Retinal pigment epithelial cell (primary cell): ENCODE measurements around the gene ST7.
A peak's percentile ranks its signal among the peaks of the same experiment; 100 is the strongest.
"Not testable (repeated sequence)": the region's sequence is repeated elsewhere in the genome, so short reads cannot be mapped to it uniquely, and the experiment has no call there.

Experiments
- DNase-seq: peaks from one replicate; pipeline ENCODE4 v3.0.0-alpha.2; 2010; ENCODE audit warnings: low read depth
- H3K4me3 ChIP-seq: 2 replicates; pipeline ENCODE4 v1.5.1; 2011; ENCODE audit warnings: mild to moderate bottlenecking, low read length, control low read depth, moderate library complexity
- TF ChIP-seq, protein P1 (sequence below): conservative IDR thresholded peaks from 2 replicates; pipeline ENCODE4 v1.5.1; 2011; ENCODE audit warnings: low read depth, low read length, control low read depth, inconsistent platforms

The ST7 gene

DNA sequence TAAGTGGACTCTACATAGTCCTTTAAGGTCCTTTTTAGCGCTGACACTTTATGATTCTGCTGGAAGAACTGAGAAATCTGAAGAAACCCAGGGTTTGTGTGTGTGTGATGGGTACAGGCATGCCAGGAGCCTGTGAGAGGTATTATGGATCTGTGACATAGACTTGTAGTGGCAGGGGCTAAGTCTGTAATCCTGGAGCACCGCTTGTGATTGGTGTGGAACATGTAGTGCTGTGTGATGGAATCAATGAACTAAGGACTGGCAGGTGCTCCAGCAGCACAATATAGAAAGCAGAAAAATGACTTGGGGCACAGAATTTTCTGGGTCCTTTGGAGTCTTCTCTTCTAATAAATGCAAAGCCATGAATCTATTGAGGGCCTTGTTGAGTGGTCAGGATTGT is 163.9 kb downstream of the ST7 start:
- TF ChIP-seq, protein P1, sequence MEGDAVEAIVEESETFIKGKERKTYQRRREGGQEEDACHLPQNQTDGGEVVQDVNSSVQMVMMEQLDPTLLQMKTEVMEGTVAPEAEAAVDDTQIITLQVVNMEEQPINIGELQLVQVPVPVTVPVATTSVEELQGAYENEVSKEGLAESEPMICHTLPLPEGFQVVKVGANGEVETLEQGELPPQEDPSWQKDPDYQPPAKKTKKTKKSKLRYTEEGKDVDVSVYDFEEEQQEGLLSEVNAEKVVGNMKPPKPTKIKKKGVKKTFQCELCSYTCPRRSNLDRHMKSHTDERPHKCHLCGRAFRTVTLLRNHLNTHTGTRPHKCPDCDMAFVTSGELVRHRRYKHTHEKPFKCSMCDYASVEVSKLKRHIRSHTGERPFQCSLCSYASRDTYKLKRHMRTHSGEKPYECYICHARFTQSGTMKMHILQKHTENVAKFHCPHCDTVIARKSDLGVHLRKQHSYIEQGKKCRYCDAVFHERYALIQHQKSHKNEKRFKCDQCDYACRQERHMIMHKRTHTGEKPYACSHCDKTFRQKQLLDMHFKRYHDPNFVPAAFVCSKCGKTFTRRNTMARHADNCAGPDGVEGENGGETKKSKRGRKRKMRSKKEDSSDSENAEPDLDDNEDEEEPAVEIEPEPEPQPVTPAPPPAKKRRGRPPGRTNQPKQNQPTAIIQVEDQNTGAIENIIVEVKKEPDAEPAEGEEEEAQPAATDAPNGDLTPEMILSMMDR, result no peak
- H3K4me3 ChIP-seq, result no peak overlapping the region
- DNase-seq, result no peak

- TF ChIP-seq, protein P1, result no peak
- H3K4me3 ChIP-seq, result no peak overlapping the region
Observed at GRCh38 chr7:117118579-117119180, 165.4 kb downstream of the ST7 start.

GRCh38 chr7:117119192-117119924 is 166.1 kb downstream of the ST7 start:
- H3K4me3 ChIP-seq, result no peak overlapping the region
- TF ChIP-seq, protein P1, result peak; percentile 87
- DNase-seq, result no peak

More at GRCh38 chr7:117118579-117119180, 165.4 kb downstream of the ST7 start:
- DNase-seq, result no peak

- H3K4me3 ChIP-seq, DNase-seq: not testable (repeated sequence)
Observed at GRCh38 chr7:117120321-117120720, 167.0 kb downstream of the ST7 start.

- H3K4me3 ChIP-seq, DNase-seq: not testable (repeated sequence)
Observed at GRCh38 chr7:117122036-117122435, 168.7 kb downstream of the ST7 start.

DNA sequence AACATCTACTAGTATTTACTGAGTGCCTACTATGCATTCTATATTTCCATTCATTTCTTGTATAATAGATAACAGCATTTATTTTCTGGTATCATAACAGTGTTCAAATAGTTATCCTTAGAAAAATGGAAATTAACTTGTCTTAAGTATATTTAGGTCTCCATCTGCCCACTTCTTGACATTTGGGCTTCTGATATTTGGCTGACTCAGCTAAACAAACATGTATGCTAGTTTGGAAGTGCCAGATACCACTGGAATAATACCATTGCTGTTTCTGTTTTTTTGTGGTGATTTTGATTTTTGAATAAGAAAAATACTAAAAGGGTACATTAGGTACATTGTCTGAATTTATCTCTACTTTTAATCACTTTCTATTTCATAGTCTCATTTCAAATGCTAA is 169.2 kb downstream of the ST7 start:
- TF ChIP-seq, protein P1, result no peak
- H3K4me3 ChIP-seq, result no peak overlapping the region
- DNase-seq, result no peak

DNA sequence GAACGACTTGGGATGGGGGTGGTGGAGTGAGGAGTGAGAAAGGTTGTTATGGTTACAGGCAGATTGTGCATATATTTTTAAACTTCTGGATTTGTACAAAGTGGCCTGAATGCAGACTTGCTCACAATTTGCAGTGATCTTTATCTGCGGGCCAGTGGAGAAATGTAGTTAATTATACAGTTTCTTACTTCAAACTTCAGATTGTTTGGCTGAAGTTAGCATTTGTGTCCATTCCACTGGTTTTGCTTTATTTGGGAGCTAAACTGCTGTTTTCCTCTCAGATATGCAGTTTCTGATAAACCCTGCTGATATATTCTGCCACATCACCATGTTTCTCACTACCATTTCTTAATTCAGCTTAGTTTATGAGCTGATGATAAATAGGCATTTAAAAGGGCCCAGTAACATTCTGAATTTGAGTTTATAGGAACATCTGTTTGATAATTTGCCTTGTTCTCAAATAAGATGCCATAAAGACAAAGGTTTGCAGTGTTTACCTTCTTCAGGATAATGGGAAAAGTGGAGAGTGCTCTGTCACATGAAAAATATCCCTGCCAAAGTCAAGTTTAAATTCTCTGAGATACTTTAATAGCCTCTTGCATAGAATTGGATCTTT is 170.1 kb downstream of the ST7 start:
- TF ChIP-seq, protein P1, result no peak
- no peak for DNase-seq

More for the DNA sequence above, 170.1 kb downstream of the ST7 start:
- no peak overlapping the region for H3K4me3 ChIP-seq
